GM19043 (cell line): ENCODE results near the gene SPATS2L.

Source experiments
- ATAC-seq: cut with Tn5 transposase; IDR thresholded peaks from one replicate; pipeline ENCODE4 v1.9.1; 2021; ENCODE audit warnings: low read depth; ENCODE audit not compliant: unreplicated experiment

Gene SPATS2L

DNA sequence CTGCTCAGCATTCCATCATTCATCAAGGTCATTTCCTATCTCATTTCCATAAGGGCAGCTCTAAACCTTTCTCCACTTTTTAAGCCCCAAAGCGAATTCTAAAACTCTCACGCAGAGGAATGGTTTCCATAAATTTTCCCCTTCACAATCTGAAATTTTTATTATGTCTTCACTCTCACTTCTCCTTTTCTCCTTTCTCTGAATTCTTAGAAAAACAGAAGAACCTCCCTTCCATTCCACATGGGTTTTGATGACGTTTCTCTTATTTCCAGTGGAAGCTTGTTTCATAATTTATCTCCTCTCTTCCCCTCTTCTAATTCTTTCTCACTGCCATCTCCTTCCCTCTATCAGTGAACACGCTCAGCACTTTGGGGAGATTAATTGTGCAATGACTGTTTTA is 97.3 kb downstream of the SPATS2L start:
- ATAC-seq: no peak

DNA sequence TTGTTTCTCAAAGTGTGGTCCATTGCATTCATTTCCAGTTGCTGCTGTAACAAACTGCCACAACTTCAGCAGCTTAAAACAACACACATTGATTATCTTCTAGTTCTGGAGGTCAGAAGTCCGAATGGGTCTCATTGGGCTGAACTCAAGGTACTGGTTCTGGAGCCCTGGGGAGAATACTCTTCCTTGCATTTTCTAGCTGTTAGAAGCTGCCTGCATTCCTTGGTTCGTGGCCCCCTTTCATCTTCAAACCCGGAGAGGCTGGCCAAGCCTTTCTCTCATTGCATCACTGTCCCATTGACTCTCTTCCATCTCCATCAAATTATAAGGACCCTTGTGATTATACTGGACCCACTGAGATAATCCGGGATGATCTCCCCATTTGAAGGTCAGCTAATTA is 98.1 kb downstream of the SPATS2L start:
- ATAC-seq: no peak

DNA sequence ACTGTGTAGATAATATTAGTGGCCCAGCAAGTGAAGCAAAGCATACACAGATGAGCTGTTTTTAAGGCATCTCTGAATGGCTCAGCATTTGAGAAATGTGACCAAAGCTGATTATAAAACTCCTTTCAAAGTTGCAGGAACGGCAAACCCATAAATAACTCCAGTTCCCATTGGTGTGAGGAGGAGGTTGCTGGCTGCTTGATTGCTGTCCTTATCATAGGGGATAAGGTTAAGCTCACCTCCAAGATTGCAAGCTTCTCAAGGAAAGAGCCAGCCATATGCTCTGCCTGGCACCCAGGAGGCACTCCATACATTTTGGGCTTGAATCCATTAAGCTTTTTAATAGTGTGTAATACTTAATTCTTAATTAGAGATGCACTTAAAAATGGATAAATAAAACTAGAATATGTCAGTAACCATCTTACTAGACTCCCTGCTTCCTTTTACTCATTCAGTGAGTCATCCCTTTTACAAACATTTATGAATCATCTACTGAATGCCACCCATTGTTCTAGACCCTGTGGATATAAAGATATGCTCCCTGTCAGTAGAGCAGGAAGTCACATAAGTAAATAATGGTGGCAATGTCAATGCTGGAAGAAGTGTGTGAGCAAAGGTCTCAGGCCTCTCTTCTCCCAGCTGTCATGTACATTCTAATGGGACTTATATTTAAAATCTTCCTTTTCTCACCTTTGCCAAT is 99.3 kb downstream of the SPATS2L start:
- ATAC-seq: peak; percentile 52

DNA sequence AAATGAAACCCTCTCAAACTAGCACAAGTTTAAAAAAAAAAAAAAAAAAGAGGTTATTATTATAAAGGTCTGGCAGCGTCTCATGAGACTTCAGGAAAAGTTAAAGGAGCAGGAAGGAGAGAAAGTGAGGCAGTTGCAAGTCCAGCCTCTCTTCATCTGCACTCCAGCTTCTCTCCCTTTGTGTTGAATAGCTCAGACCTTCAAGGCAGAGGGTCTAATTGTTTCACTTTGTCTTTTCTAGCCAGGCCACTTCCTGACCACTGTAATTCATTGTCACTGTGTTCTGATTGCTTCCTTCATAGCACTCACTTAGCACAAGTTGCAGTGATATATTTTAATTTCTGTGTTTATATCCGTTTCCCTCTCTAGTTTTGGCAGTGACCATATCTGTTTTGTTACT is 99.9 kb downstream of the SPATS2L start:
- peak; percentile 65 for ATAC-seq

DNA sequence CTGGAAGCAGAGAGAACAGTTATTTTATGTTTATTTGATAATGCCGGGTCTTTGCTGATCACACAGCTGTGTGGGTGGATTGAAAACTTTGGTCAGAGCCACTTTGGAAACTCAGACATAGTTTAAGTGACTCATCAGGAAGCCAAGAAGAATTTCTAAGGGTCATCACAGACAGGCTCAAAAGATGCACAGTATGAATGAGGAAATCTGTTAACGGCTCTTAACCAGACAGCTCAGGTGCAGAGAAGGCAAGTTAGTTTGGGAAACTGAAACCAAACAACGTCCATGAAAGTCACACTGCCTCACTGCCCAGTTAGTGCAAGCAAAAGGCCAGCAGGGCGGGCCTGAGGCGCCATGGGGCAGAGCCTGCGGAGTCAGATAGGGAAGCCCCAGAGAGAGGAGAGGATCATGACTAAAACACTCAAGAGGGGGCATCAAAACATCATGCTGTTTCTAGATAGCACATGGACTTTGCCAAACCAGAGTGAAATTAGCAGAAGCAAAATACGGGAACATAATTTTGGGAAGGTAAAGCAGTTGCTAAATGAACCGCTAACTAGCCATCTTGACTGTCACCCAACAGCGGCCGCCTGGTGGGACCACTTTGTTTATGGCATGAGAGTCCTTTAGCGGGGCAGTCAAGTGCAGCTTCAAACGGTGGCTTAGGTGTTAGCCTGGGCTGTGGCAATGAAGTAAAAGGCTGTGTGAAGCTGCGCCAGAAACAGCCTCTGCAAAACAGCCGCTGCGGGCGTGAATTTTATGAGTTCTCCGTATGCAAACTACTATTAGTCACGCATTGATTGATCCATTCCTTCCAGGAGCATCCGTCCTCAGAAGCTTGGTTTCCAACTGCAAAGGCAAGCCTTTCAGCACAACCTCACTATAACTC is 102.2 kb downstream of the SPATS2L start:
- no peak for ATAC-seq

DNA sequence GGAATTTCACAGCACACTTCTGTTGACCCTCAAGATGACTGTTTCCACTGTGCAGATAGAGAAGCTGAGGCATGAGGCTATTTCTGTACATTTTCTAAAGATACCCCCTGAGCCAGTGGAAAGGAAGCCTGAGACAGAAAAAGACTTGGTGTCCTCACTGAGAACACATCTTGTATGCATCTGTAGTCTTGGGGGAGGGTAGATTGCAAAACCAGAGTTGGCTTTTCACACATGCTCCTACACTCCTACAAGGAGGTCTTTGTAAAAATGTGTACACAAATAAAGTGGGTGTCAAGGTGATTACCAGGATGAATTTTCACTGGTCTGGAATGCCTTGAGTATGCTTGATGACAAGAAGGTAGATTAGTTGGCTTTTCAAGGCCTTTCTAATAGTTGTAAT is 105.3 kb downstream of the SPATS2L start:
- no peak for ATAC-seq

DNA sequence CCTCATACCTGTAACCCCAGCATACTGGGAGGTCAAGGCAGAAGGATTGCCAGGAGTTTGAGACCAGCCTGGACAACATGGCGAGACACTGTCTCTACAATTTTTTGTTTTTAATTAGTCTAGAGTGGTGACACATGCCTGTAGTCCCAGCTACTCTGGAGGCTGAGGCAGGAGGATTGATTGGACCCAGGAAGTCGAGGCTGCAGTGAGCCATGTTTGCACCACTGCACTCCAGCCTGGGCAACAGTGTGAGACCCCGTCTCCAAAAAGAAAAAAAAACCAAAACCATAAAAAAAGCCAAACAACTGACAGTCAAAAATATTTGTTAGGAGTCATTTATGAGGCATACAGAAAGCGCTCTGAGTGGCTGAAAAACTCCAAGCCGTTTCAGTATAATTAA is 107.9 kb downstream of the SPATS2L start:
- ATAC-seq: no peak

DNA sequence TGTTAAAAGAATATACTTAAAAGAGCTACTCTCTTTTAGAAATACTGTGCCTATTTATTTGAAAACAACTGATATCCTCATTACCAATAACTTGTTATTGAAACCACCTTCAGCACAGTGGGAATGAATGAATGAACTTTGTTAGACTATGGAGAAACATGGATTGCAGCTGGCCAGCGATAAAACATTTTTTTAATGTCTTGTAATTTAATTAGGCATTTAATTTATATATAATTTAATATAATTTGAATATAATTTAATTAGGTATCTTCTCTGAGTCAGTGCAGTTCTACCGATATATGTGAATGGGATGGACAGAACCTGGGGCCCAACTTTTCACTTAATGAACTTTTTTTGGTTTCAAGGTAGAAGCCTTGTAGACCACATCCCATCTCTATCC is 109.0 kb downstream of the SPATS2L start:
- no peak for ATAC-seq

DNA sequence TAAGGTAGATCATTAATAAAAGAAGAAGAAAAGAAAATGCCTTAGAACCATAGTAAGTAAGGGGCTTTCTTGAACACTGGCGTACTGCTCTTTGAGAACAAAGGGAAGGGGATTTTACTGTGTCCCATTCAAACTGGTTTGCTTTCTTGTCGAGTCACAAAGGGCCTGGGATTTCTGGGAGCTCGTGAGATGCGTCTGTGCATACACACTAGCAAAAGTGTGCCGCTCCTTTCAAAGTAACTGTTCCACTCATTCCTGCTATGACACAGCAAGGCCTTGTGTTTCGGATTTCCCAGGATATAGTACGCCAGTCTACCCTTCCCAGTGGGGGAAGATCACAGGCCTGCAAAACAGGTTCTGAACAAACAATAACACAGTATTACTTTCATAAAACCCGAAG is 110.4 kb downstream of the SPATS2L start:
- no peak for ATAC-seq

DNA sequence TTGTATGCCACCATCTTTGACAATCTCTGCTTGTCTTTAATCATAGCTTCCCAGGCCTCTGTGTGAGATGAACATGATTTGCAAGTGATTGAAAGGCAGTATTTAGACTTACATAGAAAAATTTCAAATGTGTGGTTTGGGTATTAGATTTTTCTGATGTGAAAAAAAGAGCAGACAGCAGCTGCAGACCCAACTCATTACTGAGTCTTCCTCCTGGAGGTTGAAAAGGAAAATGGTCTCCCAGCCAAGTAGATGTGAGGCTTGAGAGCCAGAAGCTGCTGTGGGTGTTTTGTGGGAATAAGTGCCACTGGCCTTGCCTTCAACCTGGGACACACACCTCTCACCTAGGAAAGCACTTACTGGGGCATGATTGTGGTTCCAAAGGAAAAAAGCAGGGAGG is 110.9 kb downstream of the SPATS2L start:
- no peak for ATAC-seq

DNA sequence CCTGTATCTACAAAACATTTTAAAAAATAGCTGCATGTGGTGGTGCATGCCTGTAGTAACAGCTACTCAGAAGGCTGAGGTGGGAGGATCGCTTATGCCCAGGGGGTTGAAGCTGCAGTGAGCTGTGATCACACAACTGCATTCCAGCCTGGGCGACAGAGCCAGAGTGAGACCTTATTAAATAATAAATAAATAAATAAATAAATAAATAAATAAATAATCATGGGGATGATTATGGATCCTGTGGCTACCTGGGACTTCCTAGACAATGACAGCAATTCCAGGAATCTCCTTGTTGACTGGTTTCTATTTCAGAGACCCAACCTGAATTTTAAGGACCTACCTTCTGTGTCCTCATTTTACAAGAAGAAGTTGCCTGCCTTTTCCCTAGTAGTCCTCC is 111.9 kb downstream of the SPATS2L start:
- ATAC-seq: no peak

DNA sequence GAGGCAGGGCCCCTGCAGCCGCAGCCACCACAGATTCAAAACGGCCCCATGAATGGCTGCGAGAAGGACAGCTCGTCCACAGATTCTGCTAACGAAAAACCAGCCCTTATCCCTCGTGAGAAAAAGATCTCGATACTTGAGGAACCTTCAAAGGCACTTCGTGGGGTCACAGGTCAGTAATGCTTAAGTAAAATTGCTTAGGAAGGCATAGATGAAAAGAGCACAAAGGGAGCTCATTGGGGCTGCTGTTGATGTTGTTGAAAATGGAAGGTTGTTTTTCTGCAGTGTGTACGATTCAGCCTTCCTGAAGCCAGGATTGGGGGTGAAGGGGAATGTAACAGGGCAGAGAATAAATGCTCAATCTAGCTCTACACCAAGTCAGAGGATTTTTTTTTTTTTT is 112.8 kb downstream of the SPATS2L start:
- ATAC-seq: no peak

DNA sequence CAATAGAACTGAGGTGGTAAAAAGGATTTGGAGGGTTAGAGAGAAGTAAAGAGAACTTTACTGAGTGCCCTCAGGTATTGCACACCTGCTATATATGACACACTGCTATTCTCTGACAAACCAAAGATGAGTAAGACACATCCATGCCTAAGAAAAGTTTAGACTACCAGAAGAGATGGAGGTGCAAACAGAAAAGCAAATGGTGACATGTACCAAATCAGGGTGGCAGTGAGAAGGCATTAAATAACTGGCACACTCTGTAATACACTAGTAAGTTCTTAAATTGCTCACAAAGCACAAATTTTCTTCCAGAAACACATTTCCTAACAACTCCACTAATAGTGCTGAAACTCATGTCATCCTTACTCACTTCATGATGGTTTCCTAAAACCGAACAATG is 114.8 kb downstream of the SPATS2L start:
- ATAC-seq: no peak

DNA sequence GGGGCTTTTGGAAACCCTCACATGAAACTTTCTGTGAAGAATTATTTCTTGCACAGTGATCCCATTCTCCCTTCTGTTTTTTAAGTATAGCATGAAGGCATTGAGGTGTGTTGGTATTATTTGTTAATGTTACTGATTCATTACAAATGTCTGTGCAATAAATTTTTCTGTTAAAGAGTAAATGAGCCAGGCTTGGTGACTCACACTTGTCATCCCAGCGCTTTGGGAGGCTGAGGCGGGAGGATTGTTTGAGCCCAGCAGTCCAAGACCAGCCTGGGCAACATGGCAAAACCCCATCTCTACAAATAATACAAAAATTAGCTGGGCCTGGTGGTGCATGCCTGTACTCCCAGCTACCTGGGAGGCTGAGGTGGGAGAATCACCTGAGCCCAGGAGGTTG is 115.6 kb downstream of the SPATS2L start:
- no peak for ATAC-seq

DNA sequence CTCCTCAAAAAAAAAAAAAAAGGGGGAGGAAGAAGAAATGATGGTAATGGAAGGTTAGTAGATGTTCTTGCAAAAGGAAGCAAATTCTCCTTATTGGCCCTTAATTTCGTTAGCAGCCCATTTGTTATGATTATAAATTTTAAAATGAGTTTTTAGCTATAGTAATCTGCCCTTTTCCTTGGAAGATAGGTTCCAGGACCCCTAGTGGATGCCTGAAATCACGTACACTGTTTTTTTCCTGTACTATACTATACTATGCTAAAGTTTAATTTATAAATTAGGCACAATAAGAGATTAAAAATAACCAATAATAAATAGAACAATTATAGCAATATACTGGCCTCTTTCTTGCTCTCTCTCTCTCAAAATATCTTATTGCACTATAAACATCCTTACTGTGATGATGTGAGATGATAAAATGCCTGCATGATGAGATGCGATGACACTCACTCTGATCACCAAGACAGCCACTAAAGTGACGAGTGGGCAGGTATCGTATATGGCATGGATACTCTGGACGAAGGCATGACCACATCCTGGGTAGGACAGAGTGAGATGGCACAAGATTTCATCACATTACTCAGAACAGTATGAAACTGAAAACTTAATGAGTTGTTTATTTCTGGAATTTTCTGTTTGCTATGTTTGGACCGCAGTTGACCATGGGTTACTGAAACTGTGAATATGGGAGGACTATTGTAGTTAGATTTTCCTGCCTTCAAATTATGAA is 116.2 kb downstream of the SPATS2L start:
- ATAC-seq: no peak

DNA sequence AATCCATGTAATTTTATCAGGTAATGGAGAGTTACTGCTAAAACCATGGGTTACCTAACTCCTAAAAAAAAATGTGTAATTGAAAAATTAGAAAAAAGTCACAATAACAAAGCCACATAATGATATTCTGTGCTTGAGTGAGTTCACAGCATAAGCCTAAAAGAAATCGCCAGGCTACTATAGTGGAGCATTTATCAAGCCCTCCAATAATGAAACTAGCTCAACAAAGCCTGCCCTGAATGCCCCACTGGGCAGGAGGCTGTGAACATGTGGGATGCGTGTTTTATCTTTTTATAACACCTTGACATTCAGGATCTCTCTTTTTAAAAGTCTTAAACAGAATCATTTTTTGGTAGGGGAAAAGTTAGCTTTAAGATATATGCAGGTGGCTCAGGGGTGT is 117.0 kb downstream of the SPATS2L start:
- no peak for ATAC-seq

DNA sequence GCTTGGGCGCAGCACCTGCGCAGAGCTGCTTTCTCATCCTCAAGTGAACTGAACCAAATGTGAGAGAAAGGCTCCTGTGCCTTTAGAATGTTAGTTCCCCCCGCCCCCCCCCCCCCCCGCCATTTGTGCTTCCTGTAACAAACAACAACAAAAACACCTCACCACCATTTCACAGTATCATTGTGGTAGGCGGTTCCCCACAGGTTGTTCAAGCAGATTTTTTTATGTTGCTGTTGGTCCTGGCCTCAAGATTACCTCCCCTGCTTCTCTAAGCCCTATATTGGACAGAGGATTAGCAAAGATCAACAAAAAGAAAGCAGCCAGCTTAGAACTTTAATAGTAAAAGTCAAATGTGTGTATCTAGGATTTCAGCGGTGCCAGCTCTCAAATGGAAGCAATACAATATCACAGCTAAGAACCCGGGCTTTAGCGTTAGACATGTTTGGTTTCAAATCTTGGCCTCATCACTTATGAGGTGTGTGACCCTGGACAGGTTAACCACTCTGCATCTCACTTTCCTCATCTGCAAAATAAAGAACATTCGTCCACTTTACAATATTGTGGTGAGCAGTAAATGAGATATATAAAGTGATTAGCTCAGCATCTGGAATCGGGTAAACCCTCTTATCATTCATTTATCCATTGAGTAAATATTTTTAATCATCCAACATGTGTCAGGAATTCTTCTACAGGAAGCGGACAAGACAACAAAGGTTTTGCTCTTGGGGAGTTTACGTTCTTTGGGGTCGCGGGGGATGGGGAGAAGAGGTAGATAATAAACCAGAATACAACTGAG is 118.7 kb downstream of the SPATS2L start:
- no peak for ATAC-seq

DNA sequence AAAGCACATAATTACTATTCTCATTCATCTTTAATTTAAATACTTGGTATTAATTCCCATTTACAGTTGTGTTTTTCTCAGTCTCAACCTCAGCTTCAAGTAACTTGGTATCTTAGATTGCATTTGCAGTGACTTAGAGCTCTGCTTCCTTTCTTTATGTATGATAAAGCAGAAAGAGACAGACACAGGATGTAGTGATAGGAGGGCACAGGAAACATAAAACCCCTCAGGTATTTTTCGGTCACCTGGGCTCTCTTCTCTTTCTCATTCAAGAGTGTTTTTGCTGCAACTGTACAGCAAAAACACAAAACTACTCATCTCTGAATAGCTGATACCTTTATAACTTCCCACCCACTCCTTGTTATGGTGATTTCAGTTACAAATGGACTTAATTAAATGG is 120.3 kb downstream of the SPATS2L start:
- ATAC-seq: no peak

DNA sequence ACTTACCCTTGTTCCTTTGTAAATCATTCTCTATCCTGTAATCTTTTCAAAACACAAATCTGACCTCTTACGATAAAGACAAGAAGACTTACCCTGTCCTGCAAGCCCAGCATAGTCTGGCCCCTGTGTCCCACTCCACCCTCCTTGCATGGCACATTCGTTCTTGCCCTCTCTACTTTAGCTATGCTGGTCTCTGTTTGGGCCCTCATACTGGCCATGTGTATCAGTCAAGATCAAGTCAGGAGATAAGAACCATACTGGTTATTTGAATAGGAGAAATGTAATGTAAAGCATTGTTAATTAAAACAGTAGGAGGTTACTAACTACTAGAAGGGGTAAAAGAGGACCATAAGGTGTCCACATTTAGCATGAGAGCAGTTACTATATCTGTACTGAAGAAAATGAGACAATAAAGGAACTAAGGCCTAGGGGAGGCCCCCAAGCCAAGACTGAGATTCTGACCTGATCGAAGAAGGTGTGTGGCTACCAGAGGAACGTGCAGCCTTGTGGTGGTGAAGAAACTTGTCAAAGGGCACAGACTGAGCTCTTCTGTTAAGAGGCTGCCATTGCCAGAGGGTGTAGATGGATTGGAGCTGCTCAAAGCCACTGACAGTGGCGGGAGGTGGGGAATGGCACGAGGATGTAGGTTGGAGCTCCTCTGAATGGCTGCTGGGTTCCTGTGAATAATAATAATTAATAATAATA is 122.6 kb downstream of the SPATS2L start:
- ATAC-seq: no peak

DNA sequence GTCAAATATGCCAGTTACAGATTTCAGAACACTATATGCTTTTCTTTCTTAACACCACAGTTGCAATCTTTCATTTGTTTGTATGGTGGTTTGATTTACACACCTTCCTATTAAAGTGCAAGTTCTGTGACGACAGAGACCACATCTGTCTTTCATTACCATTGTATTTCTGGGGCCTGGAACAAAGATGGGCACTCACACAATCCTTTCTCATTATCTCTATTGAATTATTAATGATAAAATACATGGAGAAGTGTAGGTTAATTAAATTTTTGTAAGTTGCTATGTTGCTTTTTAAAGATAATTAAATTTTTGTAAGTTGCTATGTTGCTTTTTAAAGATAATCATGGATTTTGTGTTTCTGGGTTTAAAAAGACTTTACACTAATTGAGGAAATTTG is 123.5 kb downstream of the SPATS2L start:
- no peak for ATAC-seq
